Fibroblast of gingiva (primary cell): Measurements from ENCODE around the gene INSRR.

Source experiments
- DNase-seq: peaks from one replicate; pipeline ENCODE4 v3.0.0-alpha.2; 2011; ENCODE audit warnings: low read depth

The INSRR gene

GRCh38 chr1:156858959-156859522 is at the start of gene INSRR:
TSS of gene INSRR (minus strand) at chr1:156859117. CDS start at chr1:156858621, 496 bp downstream.
- no peak for DNase-seq

GRCh38 chr1:156908541-156908940 is 49.6 kb upstream of the INSRR start:
- DNase-seq: no peak

GRCh38 chr1:156906206-156906906 is 47.4 kb upstream of the INSRR start:
- DNase-seq: no peak

DNA sequence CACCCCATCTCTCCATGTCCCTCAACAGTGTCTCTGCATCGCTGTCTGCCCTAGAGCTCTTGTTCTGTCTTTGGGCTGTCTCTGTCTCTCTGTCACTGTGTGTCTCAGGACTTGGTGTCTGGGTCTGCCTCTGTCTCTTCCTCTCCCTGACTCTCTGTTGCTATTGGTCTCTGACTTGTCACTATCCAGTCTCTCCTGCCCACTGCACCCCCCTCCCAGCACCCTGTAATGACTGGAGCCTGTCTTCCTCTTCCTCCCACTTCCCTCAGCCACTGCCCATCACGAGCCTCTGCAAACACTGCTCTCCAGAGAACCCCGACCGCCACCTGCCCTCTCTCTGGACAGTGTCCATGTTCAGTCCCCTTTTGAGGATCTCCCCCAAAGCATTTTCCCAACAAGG is 46.7 kb upstream of the INSRR start:
- DNase-seq: no peak

- DNase-seq: no peak
Measured at GRCh38 chr1:156905176-156905575, 46.3 kb upstream of the INSRR start.

- DNase-seq: no peak
Measured at GRCh38 chr1:156904187-156904959, 45.5 kb upstream of the INSRR start.

- DNase-seq: no peak
Measured at GRCh38 chr1:156903328-156904091, 44.6 kb upstream of the INSRR start.

DNA sequence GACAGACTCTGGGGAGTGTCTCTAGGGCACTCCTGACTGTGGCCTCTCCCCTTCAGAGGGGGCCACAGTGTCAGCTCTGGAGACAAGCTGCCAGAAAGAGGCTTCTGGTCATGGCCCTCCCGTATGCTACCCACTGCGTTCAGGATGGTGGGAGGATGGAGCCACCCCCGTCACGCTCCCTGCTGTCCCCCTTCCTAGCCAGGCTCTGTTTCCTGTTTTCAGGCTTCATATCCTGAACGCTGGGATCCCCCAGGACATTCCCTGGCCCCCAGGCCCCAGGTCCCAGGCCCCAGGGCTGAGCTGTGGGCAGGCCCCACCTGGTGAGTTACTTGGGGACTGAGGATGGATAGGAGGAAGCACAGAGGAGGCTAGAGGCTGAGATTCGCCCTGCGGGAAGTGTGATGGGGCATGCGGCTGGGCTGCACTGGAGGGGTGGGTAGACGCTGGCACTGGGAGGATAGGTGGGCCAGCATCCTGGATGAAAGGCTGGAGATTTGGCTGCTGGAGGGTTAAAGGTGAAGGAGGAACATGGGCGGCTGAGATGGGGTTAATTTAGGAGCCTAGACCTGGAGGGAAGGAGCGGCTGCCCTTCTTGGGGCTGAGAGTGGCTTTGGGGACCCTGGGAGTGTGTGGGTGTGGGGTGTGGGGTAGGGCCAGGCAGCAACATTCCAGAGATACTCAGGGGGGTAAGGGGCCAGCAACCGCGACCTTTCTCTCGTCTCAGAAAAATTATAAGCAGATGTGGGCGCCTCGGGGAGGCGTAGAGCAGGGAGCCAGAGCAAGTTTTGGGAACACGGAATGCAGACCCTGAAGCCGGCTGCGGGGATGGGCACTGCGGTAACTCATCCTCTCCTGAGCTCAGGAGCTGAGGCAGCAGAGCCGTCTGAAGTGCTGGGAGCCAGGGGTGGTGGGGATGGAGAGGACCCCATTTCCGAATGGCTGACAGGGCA is 43.3 kb upstream of the INSRR start:
- DNase-seq: no peak

GRCh38 chr1:156901590-156901900 is 42.6 kb upstream of the INSRR start:
- no peak for DNase-seq

DNA sequence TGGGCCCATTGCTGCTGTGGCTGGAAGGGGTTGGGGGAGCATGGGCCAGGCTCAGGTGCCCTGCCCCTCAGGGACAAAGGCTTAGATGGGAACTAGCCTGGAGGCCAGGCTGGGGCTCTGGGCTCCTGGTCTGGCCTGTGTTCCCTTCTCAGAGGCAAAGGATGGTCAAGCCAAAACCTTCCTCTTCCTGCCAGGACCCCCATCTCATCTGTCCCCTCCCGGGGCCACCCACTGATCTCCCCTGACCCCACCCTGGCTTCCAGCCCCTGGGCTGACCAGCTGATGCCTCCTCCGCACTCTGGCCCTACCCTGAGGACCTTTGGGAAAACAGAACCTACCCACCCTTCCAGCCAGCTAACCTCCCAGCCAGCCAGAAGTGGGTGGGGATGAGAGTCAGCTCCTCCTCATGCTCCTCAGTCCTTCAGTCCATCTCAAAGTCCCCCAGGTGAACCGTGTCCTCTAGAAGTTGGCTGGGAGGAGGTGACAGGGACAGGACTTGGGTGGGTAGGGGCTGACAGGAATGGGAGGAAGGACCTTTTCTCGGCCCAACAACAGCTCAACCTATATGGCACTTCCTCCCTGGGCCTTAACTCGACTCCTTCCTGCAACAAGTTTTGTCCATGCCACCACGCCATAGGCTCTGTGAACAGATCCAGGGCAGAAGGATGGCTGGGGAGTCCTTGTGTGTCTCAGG is 42.1 kb upstream of the INSRR start:
- no peak for DNase-seq

DNA sequence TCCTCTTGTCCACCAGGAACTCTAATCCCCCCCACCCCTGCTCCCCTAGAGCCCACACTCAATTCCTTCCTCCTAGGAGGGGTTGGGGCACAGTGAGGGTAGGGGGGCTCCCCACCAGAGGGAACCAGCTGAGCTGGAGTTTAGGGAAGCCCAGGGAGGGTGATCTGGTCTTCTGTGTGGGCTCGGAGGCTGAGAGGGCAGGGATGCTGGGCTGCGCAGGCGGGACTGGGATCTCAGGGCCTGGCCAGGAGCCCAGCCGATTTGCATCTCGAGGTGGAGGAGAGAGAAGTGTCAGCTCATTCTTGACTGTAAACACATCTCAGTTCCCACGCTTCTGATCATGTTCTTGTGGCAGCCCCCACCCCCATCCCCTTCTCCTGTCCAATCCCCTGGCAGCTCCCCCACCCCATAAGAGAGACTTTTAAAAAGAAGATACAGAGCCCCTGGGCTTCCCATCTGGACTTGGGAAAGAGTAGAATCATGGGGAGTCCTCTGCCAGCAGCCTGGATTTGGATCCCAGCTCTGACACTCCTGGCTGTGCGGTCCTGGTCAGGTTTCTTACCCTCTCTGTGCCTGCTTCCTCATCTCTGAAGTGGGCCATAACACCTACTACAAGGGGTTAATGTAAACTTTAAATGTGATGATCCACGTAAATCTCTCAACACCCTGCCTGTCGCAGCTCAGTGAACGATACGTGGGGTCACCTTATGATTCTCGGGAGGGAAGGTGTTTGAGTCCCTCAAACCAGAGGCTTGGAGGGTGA is 41.2 kb upstream of the INSRR start:
- no peak for DNase-seq

GRCh38 chr1:156898971-156899664 is 40.2 kb upstream of the INSRR start:
- no peak for DNase-seq

- peak; percentile 30 for DNase-seq
Measured at GRCh38 chr1:156898161-156898566, 39.2 kb upstream of the INSRR start.

- DNase-seq: peak; percentile 49
Measured at GRCh38 chr1:156897078-156897825, 38.3 kb upstream of the INSRR start.

DNA sequence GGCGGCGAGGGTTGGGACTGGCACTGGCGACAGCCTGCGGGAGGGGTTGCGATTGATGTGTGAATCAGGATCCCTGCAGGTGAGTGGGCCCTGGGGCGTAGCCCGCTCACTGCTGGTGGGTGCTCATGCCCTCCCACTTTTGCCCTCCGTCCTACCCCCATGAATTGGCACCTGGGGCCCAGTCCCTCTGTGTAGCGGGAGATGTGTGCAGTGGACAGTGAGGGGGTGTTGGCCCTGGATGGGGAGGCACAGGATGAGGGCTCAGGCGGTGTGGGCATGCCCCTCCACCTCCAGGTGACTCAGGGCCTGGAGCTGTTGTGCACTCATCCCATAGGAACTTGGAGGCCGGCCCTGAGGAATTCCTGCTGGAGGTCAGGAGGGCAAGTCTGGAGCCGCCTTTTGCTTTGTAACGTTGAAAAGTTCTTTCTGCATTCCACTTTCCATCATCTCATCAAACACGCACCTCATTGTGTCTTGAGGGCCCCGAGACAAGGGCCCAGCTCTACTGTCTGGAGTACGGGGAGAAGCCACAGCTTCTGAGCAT is 37.6 kb upstream of the INSRR start:
- DNase-seq: peak; percentile 69

DNA sequence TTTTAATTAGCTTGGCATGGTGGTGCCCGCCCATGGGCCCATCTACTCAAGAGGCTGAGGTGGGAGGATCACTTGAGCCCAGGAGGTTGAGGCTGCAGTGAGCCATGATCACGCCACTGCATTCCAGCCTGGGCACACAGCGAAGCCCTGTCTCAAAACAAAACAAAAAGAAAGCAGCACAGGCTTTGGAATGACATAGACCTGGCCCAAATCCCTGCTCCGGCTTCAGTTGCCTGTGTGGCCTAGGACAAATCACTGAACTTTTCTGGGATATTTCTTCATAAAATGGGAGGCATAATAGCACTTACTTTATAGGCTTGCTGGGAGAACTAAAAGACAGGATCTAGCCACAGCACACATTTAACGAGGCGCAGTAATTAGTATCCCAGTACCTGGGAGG is 37.0 kb upstream of the INSRR start:
- no peak for DNase-seq

GRCh38 chr1:156895455-156895812 is 36.5 kb upstream of the INSRR start:
- DNase-seq: no peak

GRCh38 chr1:156894711-156895454 is 36.0 kb upstream of the INSRR start:
- no peak for DNase-seq
